Ascending aorta (tissue), 2 donors: ENCODE results near the gene PITPNC1. TPM values are rescaled to one million over a fixed set of nuclear protein-coding genes. Genes with fewer than 3 reads are reported as not detected.
A peak's percentile ranks its signal among the peaks of the same experiment; 100 is the strongest.

Source experiments
- DNase-seq, 2 donors: peaks; one replicate each; pipeline ENCODE4 v3.0.0-alpha.2; 2019; ENCODE audit warnings: low spot score in 2 of 2
- H3K27ac ChIP-seq, 2 donors: fragments of 200-600 bp; sonication (generic); one replicate each; pipeline ENCODE4 v1.5.1; 2016 to 2017; ENCODE audit warnings: mild to moderate bottlenecking in 1 of 2
- H3K27me3 ChIP-seq: fragments of 200-600 bp; sonication (generic); one replicate; pipeline ENCODE4 v1.5.1; 2017
- H3K36me3 ChIP-seq, 2 donors: fragments of 200-600 bp; sonication (generic); one replicate each; pipeline ENCODE4 v1.5.1; 2016
- H3K4me1 ChIP-seq, 2 donors: fragments of 200-600 bp; sonication (generic); one replicate each; pipeline ENCODE4 v1.5.1; 2016 to 2017; ENCODE audit warnings: mild to moderate bottlenecking in 1 of 2
- H3K4me3 ChIP-seq, 2 donors: fragments of 200-600 bp; sonication (generic); one replicate each; pipeline ENCODE4 v1.5.1; 2016 to 2017; ENCODE audit warnings: mild to moderate bottlenecking in 1 of 2
- H3K9me3 ChIP-seq, 2 donors: fragments of 200-600 bp; sonication (generic); one replicate each; pipeline ENCODE4 v1.5.1; 2016
- CTCF ChIP-seq, 3 experiments: fragments of 200-600 bp in 2 of 3; fragments of 450-650 bp in 1 of 3; sonication (generic) in 2 of 3; IDR thresholded peaks; one replicate each; pipeline ENCODE4 v1.5.1; 2016 to 2019; ENCODE audit warnings: antibody characterized with exemption in 3 of 3, mild to moderate bottlenecking in 1 of 3, moderate library complexity in 1 of 3
- intact Hi-C: fragments of 100-400 bp; cut with DNase I; formaldehyde crosslinking; loops from one replicate; pipeline ENCODE4 v1.15.1; 2023
- total RNA-seq: library from RNA; depleted of rRNA; stranded (reverse); fragments of >200 nt; gene quantifications from one replicate; pipeline ENCODE4 v1.1.0, GENCODE V29; 2016

PITPNC1 gene
- total RNA-seq, 1 donor from 2014 or later, result 10.9 TPM

DNA sequence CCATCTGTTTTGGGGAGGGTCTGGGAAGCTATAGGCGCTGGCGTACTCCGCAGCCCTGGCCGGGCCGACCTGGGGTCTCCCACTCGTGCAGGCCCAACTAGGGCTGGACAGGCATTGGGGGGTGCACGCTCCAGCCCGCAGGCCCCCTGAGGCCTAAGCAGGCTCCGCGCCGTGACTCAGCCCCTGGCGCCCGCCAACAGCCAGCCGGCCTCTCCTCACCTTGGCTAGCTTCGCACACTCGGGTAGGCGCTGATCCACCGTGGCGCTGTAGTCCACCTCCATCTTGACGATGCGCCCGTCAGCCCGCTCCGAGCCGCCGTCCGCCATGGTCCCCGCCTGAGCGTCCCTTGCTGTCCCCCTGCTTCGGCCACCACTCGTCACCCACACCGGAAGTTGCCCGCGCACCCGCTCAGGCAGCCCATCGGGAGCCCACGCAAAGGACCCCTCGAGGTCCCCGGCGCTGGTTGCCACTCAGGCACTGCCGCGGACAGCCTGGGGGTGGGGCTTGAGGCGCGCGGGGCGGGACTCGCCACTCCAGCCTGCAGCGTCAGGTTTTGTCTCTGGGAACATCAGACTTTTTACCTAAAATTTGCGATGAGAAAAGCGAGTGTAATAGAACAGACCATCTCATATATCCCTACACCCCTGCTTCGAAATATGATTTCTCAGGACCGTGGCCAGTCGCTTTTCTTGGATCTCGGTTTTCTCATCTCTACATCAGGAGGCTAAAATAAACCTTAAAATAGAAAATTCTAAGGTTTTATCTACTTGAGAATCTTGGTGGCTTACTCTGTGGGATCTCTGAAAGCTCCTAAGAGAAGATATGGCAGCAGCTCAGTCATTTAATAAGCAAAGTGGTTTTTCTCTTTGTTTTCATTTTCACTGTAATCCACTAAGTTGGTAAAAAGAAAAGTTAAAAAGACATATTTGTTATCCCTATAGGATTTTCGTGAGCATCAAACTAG lies 10.6 kb upstream of the PITPNC1 start, which contains the start of gene PSMD12:
Gene PSMD12 (minus strand): TSS at position 385 of the 965 bp plus-strand sequence. CDS start 58 bp downstream, at position 327.
- Histone ChIP-seq H3K27ac (peak within 1 kb of the TSS; percentile 89 to 96), H3K9me3 (no peaks in the 10 kb centered on the region), H3K4me1 (peaks cover 5 to 20% of the 10 kb centered on the region in 2 donors), H3K36me3 (no peaks in the 10 kb centered on the region), H3K27me3 (no peaks in the 10 kb centered on the region), H3K4me3 (peak within 1 kb of the TSS; percentile 90 to 96)
- intact Hi-C loops, result loop anchor here (1.0 to 10.0 kb wide), 3 partner anchors 11 to 351 kb away; partner anchors contain the start of genes HELZ, NOL11 and PITPNC1
- DNase-seq, result peak; percentile 74 to 96
- TF ChIP-seq CTCF (IDR thresholded peaks at IDR 0.05), result peak in 1 of 3 experiments; percentile 7

DNA sequence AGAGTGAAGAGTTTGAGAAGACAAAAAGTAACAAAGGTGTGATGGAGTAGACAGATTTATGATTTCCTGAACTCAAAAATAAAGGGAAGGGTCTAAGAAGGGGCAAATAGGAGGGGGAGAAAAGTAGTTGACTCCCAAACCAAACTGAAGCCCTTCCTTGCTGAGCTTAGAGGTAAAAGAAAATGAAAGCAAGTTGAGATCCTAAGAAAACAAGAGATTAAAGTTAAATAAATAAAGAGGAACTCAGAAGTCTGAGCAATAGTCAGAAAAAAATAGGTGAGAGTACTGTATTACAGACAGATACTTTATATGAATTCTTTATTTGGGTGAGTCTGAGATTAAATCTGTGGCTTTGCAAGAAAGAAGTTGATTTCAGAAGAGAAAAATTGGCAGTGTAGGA lies 7.4 kb upstream of the PITPNC1 start:
- no peak overlapping the region for H3K27ac ChIP-seq
- DNase-seq, result no peak
- H3K4me3 ChIP-seq, result no peak overlapping the region
- TF ChIP-seq CTCF (IDR thresholded peaks at IDR 0.05), result no peak
- peaks cover 5 to 11% of the 10 kb centered on the region in 2 donors for H3K4me1 ChIP-seq
- H3K9me3 ChIP-seq, result no peaks in the 10 kb centered on the region
- intact Hi-C loops, result loop anchor here (10.0 kb wide), 1 partner anchor 125 kb away; the partner anchor contains the start of gene HELZ
- no peaks in the 10 kb centered on the region for H3K36me3 ChIP-seq
- no peaks in the 10 kb centered on the region for H3K27me3 ChIP-seq

GRCh38 chr17:67372751-67373150 lies 4.3 kb upstream of the PITPNC1 start:
- DNase-seq, result no peak
- Histone ChIP-seq H3K4me1 (peaks cover 0 to 11% of the 10 kb centered on the region in 2 donors), H3K27me3 (no peaks in the 10 kb centered on the region), H3K27ac (no peak overlapping the region), H3K36me3 (no peaks in the 10 kb centered on the region), H3K4me3 (no peak overlapping the region), H3K9me3 (no peaks in the 10 kb centered on the region)
- TF ChIP-seq CTCF (IDR thresholded peaks at IDR 0.05), result no peak
- intact Hi-C loops, result no loop called here

GRCh38 chr17:67374329-67375053 lies 2.6 kb upstream of the PITPNC1 start:
- H3K27me3 ChIP-seq, result no peaks in the 10 kb centered on the region
- no peaks in the 10 kb centered on the region for H3K36me3 ChIP-seq
- intact Hi-C loops, result loop anchor here (1.0 to 5.0 kb wide), 4 partner anchors 315 to 1083 kb away; partner anchors contain the start of genes BPTF and WIPI1

More at GRCh38 chr17:67374329-67375053, 2.6 kb upstream of the PITPNC1 start:
- H3K4me1 ChIP-seq, result peaks cover 0 to 16% of the 10 kb centered on the region in 2 donors
- no peak overlapping the region for H3K4me3 ChIP-seq
- H3K27ac ChIP-seq, result no peak overlapping the region
- peak; percentile 52 to 93 for DNase-seq
- no peaks in the 10 kb centered on the region for H3K9me3 ChIP-seq
- peak; percentile 65 to 77 (median 77) for TF ChIP-seq CTCF (IDR thresholded peaks at IDR 0.05)
